Bronchial epithelial cell (primary cell): Measurements from ENCODE around the gene OTOP3. TPM values are rescaled to one million over a fixed set of nuclear protein-coding genes. Genes with fewer than 3 reads are reported as not detected.

Experiments
- DNase-seq: peaks from one replicate; pipeline ENCODE4 v3.0.0-alpha.2; 2010; ENCODE audit warnings: low read depth
- FAIRE-seq: peaks from 2 replicates; lab custom pipeline; 2011; peaks lifted over from hg19 to GRCh38; lab: Jason Lieb, UNC
- H3K27me3 ChIP-seq: 2 replicates; pipeline ENCODE4 v1.5.1; 2011; ENCODE audit warnings: low read length; ENCODE audit not compliant: control insufficient read depth, insufficient read depth
- H3K36me3 ChIP-seq: 2 replicates; pipeline ENCODE4 v1.5.1; 2011; ENCODE audit warnings: low read length; ENCODE audit not compliant: control insufficient read depth, insufficient read depth
- H3K4me3 ChIP-seq: 2 replicates; pipeline ENCODE4 v1.5.1; 2011; ENCODE audit warnings: mild to moderate bottlenecking, low read depth, low read length, control low read depth
- total RNA-seq: library from RNA; depleted of rRNA; stranded (reverse); fragments of >200 nt; gene quantifications from 2 replicates; pipeline ENCODE4 v1.2.1, GENCODE V29; 2014
- TF ChIP-seq, protein P1 (sequence below): IDR thresholded peaks from 2 replicates; pipeline ENCODE4 v1.5.1; 2011; ENCODE audit warnings: mild to moderate bottlenecking, moderate library complexity, low read length, control low read depth, inconsistent platforms; ENCODE audit not compliant: insufficient read depth, severe bottlenecking

The OTOP3 gene
- total RNA-seq, 1 donor from 2014 or later: under 0.01 TPM

DNA sequence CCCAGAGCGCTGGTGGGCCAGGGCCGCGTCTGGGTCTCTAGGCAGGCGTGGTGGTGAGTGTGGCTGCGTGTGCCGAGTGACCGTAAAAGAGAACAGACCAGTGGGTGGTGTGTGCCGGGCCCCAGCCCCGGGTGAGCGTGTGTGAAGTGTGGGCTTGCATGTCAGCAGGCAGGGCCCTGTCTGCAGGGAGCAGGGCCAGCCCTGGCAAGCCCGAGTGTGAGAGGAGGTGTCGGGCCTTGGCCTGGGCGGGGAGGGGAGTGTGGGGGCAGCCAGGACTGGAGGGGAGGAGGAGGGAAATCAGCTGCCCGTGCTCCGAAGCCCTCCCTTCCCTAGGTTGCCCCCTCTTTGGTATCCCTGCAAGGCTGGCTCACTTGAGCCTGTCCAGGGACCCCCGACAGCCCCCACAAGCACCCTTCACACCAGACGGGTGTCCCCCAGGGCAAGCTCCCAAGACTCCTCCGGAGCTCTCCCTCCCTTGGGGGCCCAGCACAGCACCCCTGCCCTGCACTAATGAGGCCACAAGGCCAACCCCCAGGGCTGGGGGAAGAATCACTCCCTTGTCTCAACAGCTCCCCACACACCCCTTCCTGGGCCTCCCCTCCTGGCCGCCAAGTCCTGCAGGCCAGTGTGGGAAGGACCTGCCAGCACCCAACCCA lies 14.5 kb upstream of the OTOP3 start:
- Histone ChIP-seq H3K27me3 (peaks cover 15% of the 10 kb centered on the region), H3K36me3 (no peaks in the 10 kb centered on the region), H3K4me3 (no peak overlapping the region)
- FAIRE-seq: no peak
- DNase-seq: peak; percentile 46
- TF ChIP-seq, protein P1, sequence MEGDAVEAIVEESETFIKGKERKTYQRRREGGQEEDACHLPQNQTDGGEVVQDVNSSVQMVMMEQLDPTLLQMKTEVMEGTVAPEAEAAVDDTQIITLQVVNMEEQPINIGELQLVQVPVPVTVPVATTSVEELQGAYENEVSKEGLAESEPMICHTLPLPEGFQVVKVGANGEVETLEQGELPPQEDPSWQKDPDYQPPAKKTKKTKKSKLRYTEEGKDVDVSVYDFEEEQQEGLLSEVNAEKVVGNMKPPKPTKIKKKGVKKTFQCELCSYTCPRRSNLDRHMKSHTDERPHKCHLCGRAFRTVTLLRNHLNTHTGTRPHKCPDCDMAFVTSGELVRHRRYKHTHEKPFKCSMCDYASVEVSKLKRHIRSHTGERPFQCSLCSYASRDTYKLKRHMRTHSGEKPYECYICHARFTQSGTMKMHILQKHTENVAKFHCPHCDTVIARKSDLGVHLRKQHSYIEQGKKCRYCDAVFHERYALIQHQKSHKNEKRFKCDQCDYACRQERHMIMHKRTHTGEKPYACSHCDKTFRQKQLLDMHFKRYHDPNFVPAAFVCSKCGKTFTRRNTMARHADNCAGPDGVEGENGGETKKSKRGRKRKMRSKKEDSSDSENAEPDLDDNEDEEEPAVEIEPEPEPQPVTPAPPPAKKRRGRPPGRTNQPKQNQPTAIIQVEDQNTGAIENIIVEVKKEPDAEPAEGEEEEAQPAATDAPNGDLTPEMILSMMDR: no peak

DNA sequence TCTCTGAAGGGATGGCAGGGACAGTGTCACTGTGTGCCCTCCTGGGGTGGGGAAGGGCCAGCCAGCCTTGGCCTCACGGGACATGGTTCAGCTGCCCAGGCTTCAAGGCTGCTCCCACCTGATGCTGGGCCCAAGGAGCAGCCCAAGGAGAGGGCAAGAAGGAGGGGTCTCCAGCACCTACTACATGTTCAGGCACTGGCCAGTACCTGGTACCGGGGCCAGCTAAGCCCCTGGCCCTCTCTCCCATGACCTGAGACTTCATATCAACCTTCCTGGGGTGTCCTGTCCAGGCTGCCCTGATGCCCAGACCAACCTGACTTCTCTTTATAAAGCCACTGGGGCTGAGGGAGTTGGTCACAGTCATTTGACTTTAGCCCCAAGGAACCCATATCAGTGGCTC lies 13.9 kb upstream of the OTOP3 start:
- DNase-seq (no peak), FAIRE-seq (no peak)
- TF ChIP-seq, protein P1: no peak
- Histone ChIP-seq H3K36me3 (no peaks in the 10 kb centered on the region), H3K27me3 (peaks cover 15% of the 10 kb centered on the region), H3K4me3 (no peak overlapping the region)

DNA sequence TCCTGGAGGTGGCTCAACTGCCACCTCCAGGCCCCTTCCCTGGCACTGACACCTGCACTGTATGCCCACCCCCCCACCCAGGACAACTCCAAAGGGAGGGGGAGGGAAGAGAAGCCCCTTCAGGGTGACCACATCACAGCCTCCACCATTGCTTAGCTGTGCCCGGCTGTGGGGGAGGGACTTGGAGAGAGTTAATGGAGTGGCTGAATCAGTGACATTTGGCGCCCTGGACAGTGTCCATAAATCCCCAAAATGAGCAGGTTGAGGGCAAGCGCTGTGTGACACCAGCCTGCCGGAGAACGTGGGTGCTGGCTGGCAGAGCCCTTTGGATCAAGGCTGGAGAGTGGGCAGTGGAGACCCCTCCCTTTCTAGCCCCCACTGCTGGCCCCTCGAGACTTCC lies 13.5 kb upstream of the OTOP3 start:
- FAIRE-seq: no peak
- Histone ChIP-seq H3K4me3 (peak overlapping the region; percentile 48), H3K36me3 (no peaks in the 10 kb centered on the region), H3K27me3 (peaks cover 17% of the 10 kb centered on the region)
- TF ChIP-seq, protein P1: no peak
- no peak for DNase-seq

DNA sequence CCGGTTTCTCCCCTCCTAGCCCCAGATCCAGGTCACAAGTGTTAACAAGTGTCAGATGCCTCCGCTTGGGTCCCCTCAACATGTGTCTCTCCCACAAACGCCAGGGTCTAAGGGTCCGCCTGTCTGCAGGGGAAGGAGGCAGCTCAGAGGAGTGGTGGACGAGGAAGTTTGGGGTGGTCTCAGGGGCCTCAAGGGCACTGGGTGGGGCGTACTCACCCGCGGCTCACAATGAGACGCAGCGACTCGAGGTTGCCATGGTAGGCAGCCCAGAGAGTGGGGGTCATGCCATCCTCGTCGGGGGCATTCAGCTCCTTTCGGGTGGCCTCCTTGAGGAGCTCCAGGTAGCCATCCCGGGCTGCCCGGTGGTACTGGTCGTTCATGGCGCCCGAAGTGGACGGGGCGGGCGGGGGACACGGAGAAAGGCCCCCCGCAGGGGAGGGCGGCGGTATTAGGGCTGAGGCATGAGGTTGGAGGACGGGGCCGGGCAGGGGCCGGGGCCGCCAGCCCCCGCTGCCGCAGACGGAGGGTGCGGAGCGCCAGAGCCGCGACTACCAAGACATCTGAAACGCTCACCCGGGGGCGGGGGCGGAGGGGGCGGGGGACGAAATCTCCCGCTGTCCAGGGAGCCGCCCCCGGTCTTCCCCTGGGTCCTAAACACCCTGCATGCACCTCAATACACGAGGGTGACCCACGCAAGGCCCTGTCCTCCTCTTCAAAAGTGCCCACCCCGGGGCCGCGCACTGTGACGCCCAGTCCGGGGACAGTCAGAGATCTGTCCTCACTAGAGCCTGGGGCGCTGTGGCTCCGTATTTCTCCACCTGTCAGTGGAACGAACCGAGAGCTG lies 12.8 kb upstream of the OTOP3 start, which contains the start of gene USH1G:
Gene USH1G (minus strand): TSS at position 562 of the 844 bp plus-strand sequence. CDS start 182 bp downstream, at position 380.
- TF ChIP-seq, protein P1: no peak
- Histone ChIP-seq H3K27me3 (peaks cover 17% of the 10 kb centered on the region), H3K4me3 (peak within 1 kb of the TSS; percentile 48), H3K36me3 (no peaks in the 10 kb centered on the region)
- no peak for FAIRE-seq
- no peak for DNase-seq

DNA sequence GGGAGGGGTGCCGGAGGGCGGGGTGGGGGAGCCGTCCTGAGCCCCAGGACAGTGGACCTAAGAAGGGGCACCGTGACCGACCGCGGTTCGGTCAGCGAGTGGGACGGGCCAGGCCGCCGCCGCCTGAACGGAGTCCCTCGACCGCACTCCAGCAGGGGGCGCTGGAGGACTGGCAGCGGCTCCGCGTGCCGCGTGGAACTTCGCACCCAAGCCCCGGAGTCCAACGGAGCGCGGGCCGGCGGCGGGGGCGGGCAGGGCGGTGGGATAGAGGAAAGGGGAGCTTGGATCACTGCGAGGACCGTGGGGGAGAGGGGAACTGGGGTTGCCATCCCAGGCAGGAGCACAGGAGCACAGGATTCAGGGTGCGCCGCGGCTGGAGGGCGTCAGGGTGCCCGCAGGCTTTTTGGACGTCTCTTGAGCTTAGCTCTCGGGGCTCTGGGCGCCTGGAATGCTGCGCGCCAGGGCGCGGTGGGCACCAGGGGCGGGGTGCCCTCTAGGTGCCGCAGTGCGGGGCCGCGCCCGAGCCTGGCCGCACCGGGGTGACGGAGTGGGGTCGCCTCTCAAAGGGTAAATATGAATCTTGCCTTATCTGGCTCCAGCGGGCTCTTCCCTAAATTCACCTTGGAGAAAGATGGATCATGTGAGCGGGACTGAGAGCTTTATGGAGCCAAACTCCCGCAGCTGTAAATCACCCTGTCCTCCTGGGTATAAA lies 12.0 kb upstream of the OTOP3 start:
- DNase-seq: no peak
- peak overlapping the region; percentile 48 for H3K4me3 ChIP-seq
- TF ChIP-seq, protein P1: peak; percentile 92
- no peak for FAIRE-seq
- no peaks in the 10 kb centered on the region for H3K36me3 ChIP-seq
- peaks cover 17% of the 10 kb centered on the region for H3K27me3 ChIP-seq
